Breast epithelium (tissue), 4 donors: ENCODE measurements around the gene PARVB. TPM values are rescaled to one million over a fixed set of nuclear protein-coding genes. Genes with fewer than 3 reads are reported as not detected.

Experiments used
- DNase-seq, 2 donors: peaks; one replicate each; pipeline ENCODE4 v3.0.0-alpha.2; 2019; ENCODE audit warnings: low spot score in 2 of 2
- H3K27ac ChIP-seq, 2 donors: fragments of 200-600 bp; sonication (generic) in 1 of 2; one replicate each; pipeline ENCODE4 v1.5.1; 2016 to 2019; ENCODE audit warnings: mild to moderate bottlenecking in 1 of 2
- H3K27me3 ChIP-seq, 2 donors: fragments of 200-600 bp; sonication (generic) in 1 of 2; one replicate each; pipeline versions ENCODE4 v1.5.1 to v1.6.0; 2017 to 2019; ENCODE audit warnings: control low read depth in 1 of 2, mild to moderate bottlenecking in 1 of 2
- H3K36me3 ChIP-seq: fragments of 200-600 bp; one replicate; pipeline ENCODE4 v1.5.1; 2019
- H3K4me1 ChIP-seq, 2 donors: fragments of 200-600 bp; sonication (generic); one replicate each; pipeline ENCODE4 v1.5.1; 2016 to 2019; ENCODE audit warnings: control low read depth in 1 of 2
- H3K4me3 ChIP-seq, 3 donors: fragments of 200-600 bp; sonication (generic); 1 replicate in 2 of 3; 2 replicates in 1 of 3; pipeline ENCODE4 v1.5.1; 2016 to 2019; ENCODE audit warnings: mild to moderate bottlenecking in 3 of 3, moderate library complexity in 2 of 3
- H3K9me3 ChIP-seq, 2 donors: fragments of 200-600 bp; sonication (generic) in 1 of 2; one replicate each; pipeline ENCODE4 v1.5.1; 2016 to 2019; ENCODE audit warnings: control low read depth in 1 of 2
- POLR2A ChIP-seq: fragments of 450-650 bp; IDR thresholded peaks from one replicate; pipeline ENCODE4 v1.6.1; 2016; ENCODE audit warnings: antibody characterized with exemption, mild to moderate bottlenecking, moderate library complexity
- POLR2AphosphoS5 ChIP-seq, 3 donors: sonication (generic); formaldehyde crosslinking; IDR thresholded peaks; one replicate each; pipeline ENCODE4 v1.6.1; 2017; ENCODE audit warnings: antibody characterized with exemption in 3 of 3
- intact Hi-C: fragments of 100-400 bp; cut with DNase I; formaldehyde crosslinking; loops from one replicate; pipeline ENCODE4 v1.15.1; 2023; ENCODE audit warnings: low total_unique reads
- total RNA-seq, 3 donors: library from RNA; depleted of rRNA; stranded (reverse); fragments of >200 nt; gene quantifications; one replicate each; pipeline ENCODE4 v1.1.0, GENCODE V29; 2016
- TF ChIP-seq, protein P1 (sequence below), 3 donors: fragments of 450-650 bp; IDR thresholded peaks; one replicate each; pipeline ENCODE4 v1.5.1; 2016 to 2017; ENCODE audit warnings: antibody characterized with exemption in 3 of 3, mild to moderate bottlenecking in 3 of 3, moderate library complexity in 3 of 3

PARVB gene
- total RNA-seq, 3 donors from 2014 or later: 12.3 to 57.6 (median 21.6) TPM

DNA sequence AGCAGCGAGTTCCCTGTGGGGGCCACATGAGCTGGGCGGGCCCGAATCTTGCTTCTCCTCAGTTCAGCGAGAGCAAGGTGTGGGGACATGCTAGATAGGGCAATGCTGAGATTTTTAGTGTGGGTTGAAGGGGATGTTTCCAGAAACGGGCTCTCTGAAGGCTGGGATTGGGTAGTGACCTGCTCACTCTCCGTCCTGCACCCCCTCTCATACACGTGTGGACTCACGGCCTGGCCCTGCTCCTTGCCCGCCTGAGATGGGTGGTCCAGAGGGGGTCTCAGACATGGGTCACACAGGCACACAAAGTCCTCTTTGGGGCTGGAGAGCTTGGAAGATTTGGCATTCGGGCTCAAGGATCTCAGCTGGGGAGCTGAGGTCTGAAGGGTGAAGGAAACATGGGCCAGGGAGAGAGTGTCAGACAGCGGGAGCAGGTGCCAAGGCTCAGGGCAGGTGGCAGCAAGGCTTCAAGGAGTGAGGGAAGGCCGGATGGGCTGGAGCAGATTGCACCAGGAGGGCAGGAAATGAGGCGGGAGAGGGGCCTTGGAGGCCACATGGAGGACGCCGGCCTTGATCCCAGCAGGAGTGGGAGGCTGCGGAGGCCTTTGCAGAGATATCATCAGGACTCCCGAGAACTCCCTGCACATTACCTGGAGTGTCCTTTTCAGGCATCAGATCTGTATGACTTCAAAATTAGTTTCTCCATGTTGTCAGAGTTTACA lies 74.1 kb downstream of the PARVB start:
- H3K27ac ChIP-seq: no peak overlapping the region
- no peaks in the 10 kb centered on the region for H3K4me1 ChIP-seq
- H3K27me3 ChIP-seq: peaks cover 0 to 2% of the 10 kb centered on the region in 2 donors
- no peaks in the 10 kb centered on the region for H3K9me3 ChIP-seq
- no peak for DNase-seq
- no peaks in the 10 kb centered on the region for H3K36me3 ChIP-seq
- H3K4me3 ChIP-seq: no peak overlapping the region
- TF ChIP-seq POLR2A: no peak
- no peak for TF ChIP-seq POLR2AphosphoS5 (IDR thresholded peaks at IDR 0.05)
- TF ChIP-seq, protein P1, sequence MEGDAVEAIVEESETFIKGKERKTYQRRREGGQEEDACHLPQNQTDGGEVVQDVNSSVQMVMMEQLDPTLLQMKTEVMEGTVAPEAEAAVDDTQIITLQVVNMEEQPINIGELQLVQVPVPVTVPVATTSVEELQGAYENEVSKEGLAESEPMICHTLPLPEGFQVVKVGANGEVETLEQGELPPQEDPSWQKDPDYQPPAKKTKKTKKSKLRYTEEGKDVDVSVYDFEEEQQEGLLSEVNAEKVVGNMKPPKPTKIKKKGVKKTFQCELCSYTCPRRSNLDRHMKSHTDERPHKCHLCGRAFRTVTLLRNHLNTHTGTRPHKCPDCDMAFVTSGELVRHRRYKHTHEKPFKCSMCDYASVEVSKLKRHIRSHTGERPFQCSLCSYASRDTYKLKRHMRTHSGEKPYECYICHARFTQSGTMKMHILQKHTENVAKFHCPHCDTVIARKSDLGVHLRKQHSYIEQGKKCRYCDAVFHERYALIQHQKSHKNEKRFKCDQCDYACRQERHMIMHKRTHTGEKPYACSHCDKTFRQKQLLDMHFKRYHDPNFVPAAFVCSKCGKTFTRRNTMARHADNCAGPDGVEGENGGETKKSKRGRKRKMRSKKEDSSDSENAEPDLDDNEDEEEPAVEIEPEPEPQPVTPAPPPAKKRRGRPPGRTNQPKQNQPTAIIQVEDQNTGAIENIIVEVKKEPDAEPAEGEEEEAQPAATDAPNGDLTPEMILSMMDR (IDR thresholded peaks at IDR 0.05): no peak
- intact Hi-C loops: no loop called here

DNA sequence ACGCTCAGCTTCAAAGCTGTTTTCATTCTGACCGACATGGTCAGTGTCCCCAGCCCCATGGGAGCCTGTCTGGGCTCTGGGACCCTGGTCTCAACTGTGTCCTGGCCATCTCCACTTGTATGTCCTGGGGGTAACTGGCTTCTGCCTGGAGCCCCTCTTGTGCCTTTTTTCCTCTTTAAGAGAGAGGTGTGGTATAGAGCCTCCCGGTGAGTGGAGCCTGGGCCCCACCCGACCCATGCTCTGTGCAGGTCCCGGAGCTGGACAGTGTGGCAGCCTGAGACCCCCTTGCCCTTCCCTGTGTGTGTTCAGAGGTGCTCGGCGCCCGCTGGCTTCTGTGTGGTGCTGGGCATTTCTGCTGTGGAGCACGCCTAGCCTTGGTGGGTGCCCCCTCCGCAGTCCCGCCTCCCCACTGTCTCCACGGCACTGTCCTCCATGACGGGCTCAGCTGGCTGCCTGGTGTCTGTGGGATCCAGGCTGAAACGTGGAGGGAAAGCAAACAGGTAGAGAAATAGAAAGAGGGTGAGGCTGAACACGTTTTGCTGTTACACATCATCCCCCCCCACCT lies 74.9 kb downstream of the PARVB start:
- Histone ChIP-seq H3K4me3 (no peak overlapping the region), H3K9me3 (no peaks in the 10 kb centered on the region), H3K27ac (no peak overlapping the region), H3K27me3 (no peaks in the 10 kb centered on the region), H3K4me1 (no peaks in the 10 kb centered on the region), H3K36me3 (no peaks in the 10 kb centered on the region)
- no peak for DNase-seq
- TF ChIP-seq POLR2AphosphoS5 (IDR thresholded peaks at IDR 0.05): no peak
- TF ChIP-seq, protein P1 (IDR thresholded peaks at IDR 0.05): no peak
- TF ChIP-seq POLR2A: no peak
- intact Hi-C loops: no loop called here

DNA sequence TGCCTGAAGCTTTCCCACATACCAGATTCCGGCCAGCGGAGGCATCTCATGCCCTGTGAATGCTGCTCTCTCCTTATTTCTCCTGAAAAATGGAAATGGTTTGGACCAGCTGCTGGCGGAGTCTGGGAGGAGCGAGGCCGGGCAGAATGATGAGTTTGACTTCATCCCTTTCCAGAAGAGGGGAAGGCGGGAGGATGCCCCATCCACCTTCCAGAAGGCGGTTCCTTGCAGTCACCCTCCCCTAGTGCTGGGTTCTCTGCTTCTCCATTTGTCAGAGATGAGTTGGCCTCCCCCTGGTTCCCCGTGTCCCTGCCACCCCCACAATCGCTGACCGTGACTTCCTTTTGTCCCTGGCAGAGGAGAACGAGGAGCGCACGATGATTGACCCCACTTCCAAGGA lies 75.6 kb downstream of the PARVB start:
- no peaks in the 10 kb centered on the region for H3K36me3 ChIP-seq
- no peaks in the 10 kb centered on the region for H3K9me3 ChIP-seq
- no peak overlapping the region for H3K4me3 ChIP-seq
- intact Hi-C loops: no loop called here
- DNase-seq: no peak
- H3K27ac ChIP-seq: no peak overlapping the region
- no peaks in the 10 kb centered on the region for H3K4me1 ChIP-seq
- H3K27me3 ChIP-seq: no peaks in the 10 kb centered on the region
- TF ChIP-seq POLR2A: no peak
- TF ChIP-seq, protein P1 (IDR thresholded peaks at IDR 0.05): no peak
- no peak for TF ChIP-seq POLR2AphosphoS5 (IDR thresholded peaks at IDR 0.05)

DNA sequence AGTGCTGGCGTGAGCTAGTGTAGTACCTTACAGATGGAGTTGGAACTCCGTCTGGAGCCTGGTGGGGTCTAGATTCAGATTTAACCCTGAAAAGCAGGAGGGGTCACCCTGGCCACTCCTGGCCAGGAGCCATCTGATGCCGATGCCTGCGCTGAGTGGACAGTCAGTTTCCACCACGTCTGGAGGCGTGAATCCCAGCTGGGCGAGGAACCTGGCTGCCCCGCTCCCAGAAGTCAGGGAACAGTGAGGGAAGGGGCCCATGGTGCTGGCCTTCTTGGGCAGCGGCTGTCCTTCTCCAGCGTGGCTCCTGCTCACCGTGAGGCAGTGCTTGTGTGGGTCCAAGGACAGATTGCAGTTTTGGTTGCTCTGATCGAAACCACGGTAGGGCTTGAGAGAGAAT lies 76.3 kb downstream of the PARVB start:
- H3K4me1 ChIP-seq: no peaks in the 10 kb centered on the region
- H3K9me3 ChIP-seq: no peaks in the 10 kb centered on the region
- H3K27ac ChIP-seq: no peak overlapping the region
- TF ChIP-seq, protein P1 (IDR thresholded peaks at IDR 0.05): no peak
- no peak for TF ChIP-seq POLR2A
- H3K4me3 ChIP-seq: no peak overlapping the region
- DNase-seq: no peak
- intact Hi-C loops: no loop called here
- no peaks in the 10 kb centered on the region for H3K27me3 ChIP-seq
- H3K36me3 ChIP-seq: no peaks in the 10 kb centered on the region

DNA sequence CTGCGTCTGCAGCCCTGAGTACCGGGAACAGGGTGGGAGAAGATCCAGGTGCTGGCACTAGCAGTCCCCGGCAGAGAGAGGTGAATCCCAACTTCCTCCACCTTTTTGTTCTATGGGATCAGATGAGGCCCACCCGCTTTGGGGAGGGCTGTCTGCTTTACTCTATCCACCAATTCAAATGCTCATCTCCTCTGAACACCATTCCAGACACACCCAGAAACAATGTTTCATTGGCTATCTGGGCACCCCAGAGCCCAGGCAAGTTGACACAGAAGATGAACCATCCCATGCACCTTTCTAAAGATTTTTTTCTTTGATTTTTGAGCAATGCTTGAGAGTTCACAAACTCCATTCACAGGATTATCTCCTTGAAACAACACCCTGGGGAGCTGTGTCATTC lies 78.0 kb downstream of the PARVB start:
- TF ChIP-seq, protein P1 (IDR thresholded peaks at IDR 0.05): no peak
- TF ChIP-seq POLR2AphosphoS5 (IDR thresholded peaks at IDR 0.05) (no peak), POLR2A (no peak)
- DNase-seq: no peak
- H3K4me3 ChIP-seq: no peak overlapping the region

More for the DNA sequence above, 78.0 kb downstream of the PARVB start:
- Histone ChIP-seq H3K9me3 (no peaks in the 10 kb centered on the region), H3K36me3 (no peaks in the 10 kb centered on the region), H3K4me1 (no peaks in the 10 kb centered on the region), H3K27me3 (no peaks in the 10 kb centered on the region), H3K27ac (no peak overlapping the region)
- intact Hi-C loops: no loop called here
